Activated CD4-positive, alpha-beta T cell treated with anti-CD3 and anti-CD28 coated beads for 4 hours (primary cell): ENCODE measurements around the gene SLC8B1.

Experiments
- DNase-seq, 2 donors: peaks; one replicate each; pipeline ENCODE4 v3.0.0-alpha.2; 2020

The SLC8B1 gene

DNA sequence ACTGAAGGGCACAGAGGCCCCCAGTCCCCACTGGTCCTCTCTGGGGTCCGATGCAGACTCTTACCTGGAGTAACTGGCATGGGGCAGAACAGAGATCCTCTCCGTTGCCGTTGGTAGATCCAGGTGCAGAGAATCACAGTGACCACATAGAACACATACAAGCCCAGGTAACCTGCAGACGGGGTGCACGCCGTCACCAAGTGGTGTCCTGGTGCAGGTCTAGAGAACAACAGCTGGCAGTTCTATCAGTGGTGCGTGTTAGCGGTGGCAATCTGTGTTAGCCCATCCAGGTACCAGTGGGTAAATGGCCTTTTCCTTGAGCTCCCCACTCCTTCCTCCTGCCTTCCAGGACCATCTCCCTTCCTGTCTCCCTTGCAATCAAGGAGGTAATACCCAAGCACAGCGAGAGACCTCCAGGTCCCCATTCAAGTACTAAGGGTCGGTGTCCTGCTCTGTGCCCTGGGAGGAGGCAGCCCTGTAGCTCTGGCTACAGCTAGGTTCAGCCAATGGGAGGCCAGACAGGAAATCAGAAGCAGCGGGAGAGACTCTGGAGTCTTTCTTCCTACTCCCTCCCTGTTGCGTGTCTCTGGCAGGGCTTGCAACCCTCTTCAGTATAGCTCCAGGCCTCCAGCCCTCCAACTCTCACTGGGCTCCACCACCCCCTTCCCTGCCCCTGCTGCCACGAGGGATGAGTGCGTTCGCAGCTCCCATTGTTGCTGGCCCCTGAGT is 15.8 kb downstream of the SLC8B1 start:
- DNase-seq: no peak

DNA sequence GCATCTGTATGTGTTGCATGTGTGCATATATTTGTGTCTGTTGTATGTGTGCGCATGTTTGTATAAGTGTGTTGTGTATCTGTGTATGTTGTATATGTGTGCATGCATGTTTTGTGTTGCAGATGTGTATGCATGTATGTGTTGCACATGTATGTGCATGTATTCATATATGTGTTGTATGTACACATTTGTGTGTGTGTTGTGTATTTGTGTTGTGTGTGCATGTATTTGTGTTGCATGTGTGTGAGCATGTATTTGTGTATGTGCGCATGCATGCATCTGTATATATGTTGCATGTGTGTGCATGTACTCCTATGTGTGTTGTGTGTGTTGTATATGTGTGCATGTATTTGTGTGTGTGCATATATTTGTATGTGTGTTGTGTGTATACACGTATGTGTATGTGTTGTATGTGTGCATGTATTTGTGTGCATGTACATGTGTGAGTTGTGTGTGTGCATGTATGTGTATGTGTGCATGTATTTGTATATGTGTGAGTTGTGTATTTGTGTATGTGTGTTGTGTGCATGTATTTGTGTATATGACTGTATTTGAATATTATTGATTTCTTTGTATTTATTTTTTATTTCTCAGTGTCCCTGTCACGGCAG is 16.8 kb downstream of the SLC8B1 start:
- DNase-seq: no peak

DNA sequence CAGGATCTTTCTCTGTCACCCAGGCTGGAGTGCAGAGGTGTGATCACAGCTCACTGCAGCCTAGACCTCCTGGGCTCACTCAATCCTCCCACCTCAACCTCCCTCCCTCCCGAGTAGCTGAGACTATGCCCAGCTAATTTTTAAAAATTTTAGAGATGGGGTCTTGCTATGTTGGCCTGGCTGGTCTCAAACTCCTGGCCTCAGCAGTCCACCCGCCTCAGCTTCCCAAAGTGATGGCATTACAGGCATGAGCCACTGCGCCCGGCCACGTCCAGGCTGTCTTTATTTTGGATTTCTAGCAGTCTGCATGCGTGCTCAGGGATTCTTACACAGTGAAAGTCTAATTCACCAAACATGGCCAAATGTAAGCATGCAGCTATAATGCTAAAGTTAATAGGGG is 17.8 kb downstream of the SLC8B1 start:
- DNase-seq: no peak

DNA sequence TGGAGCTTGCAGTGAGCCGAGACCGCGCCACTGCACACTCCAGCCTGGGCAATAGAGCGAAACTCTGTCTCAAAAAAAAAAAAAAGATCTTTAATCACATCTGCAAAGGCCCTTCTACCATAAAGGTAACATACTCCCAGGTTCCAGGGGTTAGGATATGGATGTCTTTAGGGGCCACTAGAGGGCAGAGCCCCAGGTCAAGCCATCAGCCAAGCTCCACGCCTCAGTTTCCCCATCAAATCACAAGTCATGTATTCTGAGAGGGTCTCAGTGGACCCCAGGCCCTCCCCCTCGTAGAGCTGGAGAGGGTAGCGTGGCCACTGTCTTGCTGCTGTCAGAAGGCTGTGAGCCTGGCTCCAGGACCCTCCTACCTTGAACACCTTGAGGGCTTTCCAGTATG is 18.8 kb downstream of the SLC8B1 start:
- no peak for DNase-seq

DNA sequence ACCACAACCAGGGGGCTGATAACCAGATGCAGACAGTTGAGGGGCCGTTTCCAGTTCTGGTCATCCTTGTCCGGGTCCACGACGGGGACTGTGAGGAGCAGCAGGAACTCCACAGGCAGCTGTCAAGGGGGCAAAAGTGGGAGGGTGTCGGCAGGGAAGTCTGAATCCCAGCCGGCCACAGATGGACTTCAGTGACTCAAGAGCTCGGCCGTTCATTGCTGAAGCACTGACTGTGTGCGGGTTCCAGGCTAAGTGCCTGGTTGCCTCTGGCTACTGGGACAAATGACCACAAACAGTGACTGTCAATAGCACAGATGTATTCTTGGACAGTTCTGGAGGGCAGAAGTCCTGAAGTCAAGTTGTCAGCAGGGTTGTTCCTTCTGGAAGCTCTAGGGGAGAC is 19.6 kb downstream of the SLC8B1 start:
- no peak for DNase-seq

DNA sequence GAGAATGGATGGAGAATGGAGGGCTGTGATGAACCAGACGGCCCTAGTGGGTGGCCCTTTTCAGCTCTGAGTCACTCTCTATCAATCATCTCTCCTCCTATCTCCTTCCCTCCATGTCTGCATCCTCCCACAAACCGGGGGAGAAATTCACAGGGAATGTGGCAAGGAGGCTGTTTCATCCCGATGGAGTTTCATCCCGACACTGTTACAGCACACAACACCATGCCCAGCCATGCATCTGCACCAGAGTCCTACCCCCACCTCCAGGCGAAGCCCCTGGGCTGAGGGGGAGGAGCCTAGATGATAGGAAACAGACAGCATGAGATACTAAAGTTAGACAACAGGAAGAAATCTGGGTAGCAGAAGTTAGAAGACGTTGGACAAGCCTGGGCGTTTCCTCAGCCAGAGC is 20.8 kb downstream of the SLC8B1 start:
- no peak for DNase-seq

DNA sequence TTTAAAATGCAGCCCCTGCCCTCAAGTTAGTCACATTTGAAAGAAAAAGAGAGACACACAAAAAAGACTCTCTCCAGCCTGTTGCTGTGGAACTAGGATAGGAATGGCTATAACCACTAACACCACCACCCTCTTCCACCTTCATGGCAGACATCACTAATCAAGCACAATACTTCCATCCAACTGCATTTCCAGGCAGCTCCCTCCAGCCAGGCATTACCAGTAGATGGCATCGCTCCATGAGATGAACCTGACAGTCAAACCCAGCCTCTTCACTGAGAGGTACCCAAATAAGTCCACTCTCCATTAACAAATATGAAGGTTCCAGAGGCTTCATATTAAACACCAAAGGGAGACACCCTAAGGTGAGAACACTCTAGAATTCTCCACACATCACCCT is 24.4 kb downstream of the SLC8B1 start:
- DNase-seq: no peak

DNA sequence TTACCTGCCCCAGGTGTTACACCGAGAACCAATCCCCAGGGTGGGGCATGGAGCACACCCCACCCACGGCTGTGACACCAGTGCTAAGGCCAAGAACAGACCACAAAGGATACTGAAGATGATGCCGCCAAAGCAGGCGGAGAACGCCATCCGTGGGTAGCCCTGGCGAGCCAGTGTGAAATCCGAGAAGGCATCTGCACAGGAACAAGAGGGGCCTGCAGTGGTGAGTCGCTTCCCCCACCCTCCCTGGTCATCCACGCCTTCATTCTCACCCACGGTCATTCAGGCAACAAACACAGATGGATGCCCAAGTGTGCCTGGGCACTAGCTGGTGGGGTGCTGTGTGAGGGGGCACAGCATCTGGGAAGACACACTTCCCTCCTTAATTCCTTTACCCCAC is 28.5 kb downstream of the SLC8B1 start:
- DNase-seq: no peak

DNA sequence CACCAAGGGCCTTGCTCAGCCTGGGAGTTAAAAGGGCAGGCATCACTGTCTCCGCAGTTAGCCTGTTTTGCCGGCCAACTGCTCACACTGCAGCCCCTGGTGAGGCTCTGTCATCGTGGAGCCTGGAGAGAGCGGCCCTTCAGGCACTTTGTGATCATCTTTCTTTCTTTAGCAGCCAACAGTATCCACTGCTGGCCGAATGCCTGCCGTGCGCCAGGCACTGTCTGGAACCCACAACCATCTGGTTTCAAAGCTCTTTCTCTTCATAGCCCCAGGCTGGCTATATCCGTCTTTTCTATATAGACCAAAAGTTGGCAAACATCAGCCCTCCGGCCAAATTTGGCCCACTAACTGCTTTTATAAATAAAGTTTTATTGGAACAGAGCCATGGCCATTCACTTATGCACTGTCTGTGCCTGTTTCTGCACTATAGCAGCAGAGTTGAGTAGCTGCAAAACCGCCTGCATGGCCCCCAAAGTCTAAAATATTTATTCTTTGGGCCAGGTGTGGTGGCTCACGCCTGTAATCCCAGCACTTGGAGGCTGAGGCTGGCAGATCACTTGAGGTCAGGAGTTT is 29.5 kb downstream of the SLC8B1 start:
- no peak for DNase-seq

DNA sequence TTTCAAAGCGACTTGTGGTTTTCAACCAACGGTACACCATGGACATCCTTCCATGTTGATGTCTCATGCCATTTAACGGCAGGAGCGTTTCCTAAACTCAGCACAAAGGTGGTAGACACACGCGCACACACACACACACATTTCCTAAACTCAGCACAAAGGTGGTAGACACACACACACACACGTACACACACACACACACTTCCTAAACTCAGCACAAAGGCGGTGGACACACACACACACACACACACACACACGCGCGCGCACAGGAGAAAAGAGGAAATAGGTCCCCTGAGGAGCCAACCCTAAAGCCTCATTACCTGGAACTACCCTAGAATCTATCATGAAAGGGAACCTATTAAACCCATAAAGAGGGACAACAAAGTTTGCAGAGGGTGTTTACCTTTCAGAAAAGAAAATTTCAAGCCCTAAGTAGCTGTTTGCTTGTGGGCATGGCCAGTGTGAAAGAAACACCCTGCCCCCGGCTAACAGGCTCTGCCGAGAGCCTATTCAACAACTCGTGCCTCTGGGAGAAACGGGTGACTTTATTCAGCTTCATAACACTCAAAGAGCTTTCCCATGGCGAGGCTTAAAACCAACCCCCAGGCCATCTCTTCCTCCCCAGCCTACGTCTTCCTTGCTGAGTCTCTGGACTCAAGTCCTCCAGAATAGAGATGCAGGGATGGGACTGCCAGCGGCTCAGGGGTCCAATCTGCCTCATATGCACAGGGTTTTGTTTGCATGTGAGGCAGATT is 31.8 kb downstream of the SLC8B1 start:
- no peak for DNase-seq

DNA sequence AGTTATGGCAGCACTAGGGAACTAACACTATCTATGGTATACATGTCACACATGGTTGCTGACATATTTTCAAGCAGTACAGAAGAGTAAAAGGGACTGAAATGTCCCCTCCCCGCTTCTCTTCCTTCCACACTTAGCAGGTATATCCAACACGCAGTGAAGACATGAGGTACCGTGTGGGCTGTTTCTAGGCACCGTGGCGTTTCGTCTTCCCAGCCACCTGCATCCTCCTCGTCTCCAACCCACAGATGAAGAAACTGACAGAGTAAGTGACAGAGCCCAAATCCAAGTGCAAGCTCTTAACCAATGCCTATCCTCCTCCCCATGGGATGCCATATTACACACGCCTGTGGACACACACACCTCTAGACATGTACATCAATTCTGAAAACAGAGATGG is 32.4 kb downstream of the SLC8B1 start:
- no peak for DNase-seq

DNA sequence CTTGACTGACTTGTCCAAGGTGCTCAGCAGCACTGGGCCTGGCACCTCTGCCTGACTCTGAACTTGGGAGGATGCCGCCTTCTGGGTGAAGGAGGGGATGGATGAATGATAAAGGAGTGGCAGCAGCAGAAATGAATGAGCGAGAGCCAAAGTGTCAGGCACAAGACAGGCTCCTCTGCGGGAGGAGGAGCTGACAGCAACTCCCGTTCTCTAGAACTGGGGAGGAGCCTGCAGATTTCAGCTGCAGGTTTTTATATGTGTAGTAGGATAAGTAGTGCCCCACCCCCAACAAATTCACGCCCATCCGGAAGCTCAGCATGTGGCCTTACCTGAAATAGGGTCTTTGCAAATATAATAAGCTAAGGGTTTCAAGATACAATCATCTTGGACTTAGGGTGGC is 33.1 kb downstream of the SLC8B1 start:
- DNase-seq: no peak

DNA sequence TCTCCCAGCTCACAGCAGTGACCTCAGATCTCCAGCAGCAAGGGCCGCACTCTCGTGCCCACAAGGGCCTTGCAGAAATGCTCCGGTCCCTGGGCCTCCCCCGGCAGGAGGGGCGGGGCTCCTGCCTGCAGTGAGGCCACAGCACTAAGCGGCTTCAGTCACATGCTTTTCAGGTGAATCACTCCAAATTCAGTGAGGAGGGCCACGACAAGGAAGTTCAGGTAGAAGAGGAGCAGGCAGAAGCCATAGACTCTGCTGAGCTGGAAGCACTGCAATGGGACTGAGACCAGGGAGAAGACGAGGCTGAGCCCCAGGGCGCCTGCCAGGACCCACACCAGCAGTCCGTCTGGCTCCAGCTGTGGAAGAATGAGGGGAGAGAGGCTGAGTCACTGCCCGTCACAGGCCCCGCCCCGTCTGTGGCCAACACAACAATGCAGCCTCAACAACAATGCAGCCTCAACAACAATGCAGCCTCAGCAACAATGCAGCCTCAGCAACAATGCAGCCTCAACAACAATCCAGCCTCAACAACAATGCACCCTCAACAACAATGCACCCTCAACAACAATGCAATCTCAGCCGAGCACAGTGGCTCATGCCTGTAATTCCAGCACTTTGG is 35.2 kb downstream of the SLC8B1 start:
- DNase-seq: no peak

DNA sequence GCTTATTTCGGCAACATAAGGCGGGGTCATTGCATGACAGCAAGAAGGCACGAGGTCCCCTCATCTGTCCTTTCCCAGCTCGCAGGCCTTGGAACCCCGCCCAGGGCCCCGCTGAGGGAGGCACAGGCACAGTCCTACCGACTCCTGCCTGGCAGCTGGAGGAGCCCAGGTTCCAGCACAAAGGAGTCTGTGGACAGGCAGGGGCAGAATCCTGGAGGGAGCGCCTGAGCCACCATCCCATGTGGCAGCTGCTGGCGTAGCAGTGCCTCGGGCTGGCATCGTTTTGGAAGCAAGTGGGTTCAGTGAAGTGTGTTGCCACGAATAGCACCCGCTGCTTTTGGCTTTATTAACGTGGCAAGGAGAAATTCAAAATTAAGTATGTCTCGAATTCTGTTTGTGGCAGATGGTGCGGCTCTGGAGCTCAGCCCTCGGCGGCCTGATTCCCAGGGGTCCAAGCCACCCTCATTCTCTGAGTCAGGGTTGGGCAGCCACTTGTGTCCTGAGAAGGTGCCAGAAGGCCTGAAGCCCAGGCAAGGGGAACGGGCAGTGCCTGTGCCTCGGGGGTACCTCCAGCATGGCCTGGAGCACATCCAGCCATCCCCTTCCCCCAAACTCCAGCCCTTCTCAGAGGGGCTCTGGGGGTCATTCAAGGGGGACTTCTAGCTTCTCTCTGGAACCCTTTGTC is 35.9 kb downstream of the SLC8B1 start:
- DNase-seq: no peak

DNA sequence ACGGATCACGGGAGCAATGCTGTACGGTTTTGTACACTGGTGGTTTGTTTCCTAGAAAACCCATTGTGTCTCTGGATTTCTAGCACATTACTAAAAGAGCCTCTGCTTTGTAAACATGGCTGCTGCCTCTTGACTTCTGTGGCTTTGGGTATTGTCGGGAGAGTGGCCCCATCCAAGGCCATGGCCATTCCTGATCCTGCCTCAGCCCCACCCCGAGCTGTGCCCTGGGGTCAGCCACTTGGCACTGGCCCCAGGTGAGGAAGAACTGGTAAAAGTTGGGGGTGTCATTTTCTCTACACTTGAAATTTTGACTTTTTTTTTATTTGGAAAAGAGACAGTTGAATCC is 36.5 kb downstream of the SLC8B1 start:
- no peak for DNase-seq

DNA sequence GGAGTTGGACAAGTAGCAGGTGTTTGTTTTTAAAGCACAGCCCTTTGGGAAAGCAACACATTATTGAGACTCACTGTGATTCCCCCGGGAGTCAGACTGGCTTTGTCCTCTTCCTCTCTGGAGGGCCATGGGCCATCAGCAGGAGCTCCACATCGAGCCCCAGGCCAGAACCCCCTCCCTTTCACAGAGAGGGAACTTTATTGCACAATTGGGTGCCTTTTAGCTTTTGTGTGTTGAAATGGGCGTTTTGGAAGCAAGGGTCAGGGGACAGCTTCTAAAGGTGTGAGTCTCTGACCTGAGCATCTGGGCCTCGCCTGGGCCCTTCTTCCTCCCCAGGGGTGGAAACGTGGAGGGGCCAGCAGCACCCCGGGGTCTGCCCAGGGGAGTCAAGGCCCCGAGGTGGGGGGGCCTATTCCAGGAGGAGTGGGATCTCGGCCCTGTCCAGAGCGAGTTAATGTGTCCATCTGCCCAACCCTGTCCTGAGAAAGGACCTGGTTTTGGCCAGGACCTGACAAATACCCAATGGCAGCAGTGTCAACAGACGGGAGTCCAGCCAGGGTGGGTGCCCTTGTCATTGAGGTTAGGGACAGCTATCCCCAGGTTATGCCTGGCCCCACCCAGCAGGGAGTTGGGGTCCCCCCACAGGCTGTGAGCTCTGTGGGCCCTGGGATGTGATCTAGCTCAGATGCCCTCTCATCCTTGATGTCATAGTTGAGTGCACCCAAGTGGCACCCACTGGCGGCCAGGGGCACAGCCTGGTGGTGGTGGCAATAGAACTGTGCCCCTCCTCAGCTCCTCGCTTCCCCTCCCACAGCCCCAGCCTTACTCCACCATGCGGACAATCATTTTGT is 37.1 kb downstream of the SLC8B1 start:
- no peak for DNase-seq

DNA sequence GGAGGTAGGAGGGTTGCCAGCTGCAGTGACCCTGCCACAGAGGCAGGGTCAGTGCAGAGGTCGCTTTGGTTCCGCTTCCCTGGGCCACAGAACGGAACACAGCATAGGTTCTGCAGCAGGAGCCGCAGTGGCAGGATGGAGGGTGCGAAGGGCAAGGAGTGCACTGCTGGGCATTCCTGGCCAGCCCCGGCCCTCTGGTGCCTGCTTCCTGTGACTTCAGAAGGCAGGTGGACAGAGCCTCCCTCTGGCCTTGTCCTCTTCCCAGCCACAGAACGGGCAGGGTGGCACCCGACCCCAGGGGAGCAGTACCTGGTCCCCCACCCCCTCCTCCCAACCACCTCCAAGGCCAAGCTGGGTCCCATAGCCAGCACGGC is 37.7 kb downstream of the SLC8B1 start:
- DNase-seq: no peak

DNA sequence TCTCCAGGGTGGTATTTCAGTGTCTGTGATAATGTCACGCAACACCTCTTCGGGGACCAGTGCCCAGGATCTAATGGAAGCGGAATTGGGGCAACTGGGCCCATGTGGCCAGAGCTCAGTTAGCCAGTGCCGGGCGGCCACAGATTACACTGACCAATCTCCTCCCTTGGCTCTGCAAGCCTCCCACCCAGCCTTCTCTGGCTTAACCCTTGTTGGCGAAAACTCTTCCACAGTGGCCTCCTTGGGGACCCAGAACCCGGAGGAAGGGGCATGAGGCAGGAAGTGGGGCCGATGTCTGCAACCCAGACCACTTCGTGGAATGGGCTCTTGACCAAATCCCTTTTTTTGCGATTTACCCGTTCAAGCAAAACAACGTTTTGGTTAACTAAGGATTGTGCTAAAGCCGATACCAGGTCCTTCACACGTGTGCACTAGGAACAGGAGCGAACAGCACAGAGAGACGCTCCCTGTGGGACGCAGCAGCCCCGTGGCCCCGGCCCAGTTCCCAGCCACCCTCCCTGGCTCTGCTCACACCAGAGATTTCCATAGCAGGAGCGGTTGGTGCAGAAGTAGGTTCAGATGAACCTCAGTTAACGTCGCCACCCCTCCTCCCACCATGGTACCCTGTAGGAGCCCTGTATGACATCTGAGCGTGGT is 38.2 kb downstream of the SLC8B1 start:
- no peak for DNase-seq

DNA sequence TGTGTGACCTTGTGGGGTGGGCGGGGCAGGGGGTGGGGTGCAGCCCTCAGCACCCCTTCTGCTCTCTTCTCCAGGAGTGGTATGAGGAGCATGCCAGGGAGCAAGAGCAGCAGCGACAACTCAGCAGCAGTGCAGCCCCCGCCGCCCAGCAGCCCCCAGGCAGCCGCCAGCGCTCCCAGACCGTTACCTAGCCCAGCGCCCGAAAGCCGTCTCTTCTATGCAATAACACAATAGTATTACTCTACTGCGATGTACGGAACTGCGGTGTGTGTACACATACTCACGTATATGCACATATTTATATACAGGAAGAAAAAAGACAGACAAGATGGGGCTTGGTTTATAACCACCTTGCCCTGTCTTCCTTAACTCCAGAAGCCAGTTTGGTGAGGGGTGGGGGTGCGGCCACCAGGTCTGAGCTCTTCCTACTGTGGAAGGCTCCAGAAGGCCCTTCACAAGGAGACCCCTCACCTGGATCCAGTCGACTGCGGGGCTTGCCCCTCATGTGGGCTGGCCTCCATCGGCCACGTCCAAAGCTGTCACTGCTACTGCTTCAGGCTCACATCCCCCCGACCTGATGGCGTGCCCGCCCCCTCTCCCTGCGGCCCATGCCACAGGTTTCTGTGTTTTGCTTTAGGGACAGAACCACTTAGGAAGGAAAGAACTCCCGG is 38.9 kb downstream of the SLC8B1 start:
- DNase-seq: no peak

DNA sequence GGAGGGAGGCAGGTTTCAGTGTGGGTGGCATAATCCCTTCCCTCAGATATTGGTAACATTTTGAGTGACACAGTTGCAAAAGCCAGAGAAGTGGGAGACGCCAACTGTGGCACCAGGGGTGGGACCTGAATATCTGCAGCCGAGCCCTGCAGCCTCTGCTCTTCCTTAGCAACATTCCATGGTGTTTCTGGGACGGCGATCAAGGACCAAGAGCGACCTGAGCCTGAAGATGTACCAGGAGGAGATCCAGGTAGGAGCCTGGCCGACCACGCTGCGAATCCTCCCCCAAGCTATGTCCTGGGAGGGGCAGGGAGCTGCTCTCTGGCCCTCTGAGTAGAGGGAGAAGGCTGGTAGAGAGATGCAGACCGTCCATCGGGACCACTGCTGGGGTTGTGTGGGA is 41.8 kb downstream of the SLC8B1 start:
- no peak for DNase-seq

DNA sequence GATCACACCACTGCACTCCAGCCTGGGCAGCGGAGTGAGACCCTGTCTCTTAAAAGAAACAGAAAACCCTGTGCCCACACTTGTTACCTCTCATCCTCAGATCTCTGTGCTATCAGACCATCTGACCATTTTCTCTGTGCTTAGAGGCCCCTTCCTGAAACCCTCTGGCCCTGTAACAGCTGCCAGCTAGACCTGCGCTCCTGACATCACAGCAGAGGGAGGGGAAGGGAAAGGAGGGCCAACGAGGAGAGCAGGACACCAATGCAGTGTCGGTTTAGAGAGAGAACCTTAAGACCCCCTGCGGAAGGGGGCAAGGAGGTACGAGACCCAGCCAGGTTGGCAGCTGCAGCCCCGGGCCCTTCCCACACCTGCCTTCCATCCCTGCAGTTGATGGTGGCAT is 42.4 kb downstream of the SLC8B1 start:
- no peak for DNase-seq
